ENCODE results near the gene ACSS2.

GRCh38 chr20:34896086-34896621 is 19.7 kb downstream of the ACSS2 start:
- TF ChIP-seq CTCF (IDR thresholded peaks at IDR 0.05), result no peak
- no peak for TF ChIP-seq EP300 (IDR thresholded peaks at IDR 0.05)
- TF ChIP-seq POLR2A (IDR thresholded peaks at IDR 0.05), result no peak

All from tibial nerve (tissue), 4 donors.